GM19372 (cell line): ENCODE results near the gene LBHD2.
"Not testable (repeated sequence)": the region's sequence is repeated elsewhere in the genome, so short reads cannot be mapped to it uniquely, and the experiment has no call there.

Experiments used
- ATAC-seq: cut with Tn5 transposase; IDR thresholded peaks from one replicate; pipeline ENCODE4 v1.9.1; 2021; ENCODE audit warnings: mild to moderate bottlenecking, low read depth, moderate library complexity; ENCODE audit not compliant: unreplicated experiment

Gene LBHD2

DNA sequence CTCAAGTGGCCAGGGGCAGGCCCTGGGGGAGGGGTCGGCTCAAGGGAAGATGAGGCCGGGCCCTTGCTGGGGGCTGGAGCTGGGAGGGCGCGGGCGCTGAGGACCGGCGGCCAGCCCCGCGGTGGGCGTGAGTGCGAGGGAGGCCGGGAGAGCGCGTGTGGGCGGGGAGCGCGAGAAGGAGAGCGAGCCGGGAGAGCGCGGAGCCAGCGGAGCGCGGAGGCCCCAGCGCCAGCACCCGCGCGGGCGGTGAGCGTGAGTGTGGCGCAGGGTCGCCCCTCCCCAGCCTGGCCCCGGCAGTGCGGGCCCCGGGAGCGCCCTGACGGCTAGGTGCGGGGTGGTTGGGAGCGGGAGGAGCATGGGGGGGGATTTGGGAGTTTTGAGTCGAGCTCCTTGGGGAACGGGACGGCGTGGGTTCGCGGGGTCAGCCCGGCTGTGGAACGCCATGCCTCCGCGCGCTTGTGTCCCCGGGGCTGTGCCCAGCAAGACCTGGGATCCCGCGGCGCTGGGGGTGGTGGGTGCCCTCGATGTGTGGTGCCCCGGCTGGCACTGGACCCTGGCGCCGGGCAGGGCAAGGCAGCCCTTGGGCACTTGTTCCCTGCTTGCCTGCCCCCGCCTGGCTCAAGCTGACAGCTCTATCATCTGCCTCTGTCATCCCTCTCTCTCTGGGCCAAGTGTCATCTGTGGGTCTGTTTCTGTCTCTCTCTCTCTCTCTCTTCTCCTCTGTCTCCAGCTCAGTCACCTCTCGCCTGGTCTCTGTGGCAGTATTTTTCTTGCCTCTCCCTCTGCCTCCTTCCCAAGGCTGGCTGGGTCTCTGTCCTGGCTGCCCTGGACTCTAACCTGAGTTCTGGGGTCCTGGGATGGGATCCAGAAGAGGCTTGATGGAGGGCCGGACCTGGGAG is at the start of gene LBHD2:
Gene LBHD2, plus strand, starts transcription at position 190 of the 899 bp plus-strand sequence. CDS start 1,803 bp downstream, outside the sequence.
- no peak for ATAC-seq

DNA sequence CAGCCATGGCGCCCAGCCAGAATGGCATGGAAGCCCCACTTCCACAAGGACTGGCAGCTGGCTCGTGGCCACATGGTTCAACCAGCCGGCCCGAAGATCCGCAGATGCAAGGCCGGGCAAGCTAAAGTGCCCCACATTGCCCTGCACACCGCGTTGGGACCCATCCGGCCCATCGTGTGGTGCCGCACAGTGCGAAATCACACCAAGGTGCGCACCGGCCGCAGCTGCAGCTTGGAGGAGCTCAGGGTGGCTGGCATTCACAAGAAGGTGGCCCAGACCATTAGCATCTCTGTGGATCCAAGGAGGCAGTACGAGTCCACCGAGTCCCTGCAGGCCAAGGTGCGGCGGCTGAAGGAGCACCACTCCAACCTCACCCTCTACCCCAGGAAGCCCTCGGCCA is 42.5 kb upstream of the LBHD2 start:
- no peak for ATAC-seq

DNA sequence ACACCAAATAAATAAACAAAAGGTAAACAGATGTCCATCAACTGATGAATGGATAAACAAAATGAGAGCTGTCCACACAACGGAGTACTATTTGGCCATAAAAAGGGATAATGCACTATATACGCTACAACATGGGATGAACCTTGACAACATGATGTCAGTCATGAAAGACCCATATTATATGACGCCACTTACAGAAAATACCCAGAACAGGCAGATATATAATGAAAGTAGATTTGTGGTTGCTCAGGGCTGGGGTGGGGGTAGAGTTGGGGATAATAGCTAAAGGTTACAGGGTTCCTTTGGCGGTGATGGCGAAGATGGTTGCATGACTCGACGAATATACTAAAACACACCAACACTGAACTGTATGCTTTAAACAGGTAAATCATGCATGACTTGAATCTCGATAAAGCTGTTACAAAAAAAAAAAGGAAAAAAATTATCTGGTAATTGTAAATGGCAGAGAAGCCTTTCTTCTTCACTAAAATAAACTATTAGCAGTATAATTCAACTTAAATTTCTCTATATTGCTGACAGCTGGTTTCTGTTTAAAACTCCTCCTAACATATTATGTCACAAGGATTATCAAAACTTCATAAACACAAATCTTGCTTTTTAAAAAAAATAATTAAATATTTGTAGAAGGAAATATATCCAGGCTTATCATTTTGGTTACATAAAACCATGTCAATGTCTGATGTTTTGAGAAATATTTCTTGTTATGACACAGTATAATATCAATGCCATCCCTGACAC is 40.6 kb upstream of the LBHD2 start:
- ATAC-seq, result no peak

DNA sequence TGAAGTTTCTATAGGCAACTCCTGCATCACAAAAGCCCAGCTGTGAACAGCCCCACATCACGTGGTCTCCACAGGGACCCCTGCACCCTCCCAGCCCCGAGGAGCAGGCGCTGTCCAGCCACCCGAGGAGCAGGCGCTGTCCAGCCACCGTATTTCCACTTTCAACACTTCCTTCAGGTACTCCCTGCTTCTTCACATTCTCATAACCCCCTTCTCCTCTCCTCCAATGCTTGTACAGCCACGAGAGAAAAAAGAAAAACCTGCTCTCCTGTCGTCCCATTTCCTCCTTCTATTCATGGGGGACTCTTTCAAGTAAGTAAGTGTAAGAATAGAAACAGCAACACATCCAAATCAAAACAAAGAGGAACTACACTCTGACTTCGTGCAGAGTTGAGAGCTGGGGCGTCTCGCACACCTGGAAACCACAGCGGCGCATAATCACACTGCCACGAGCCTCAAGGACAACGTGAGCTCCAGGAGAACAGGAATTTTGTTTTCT is 38.6 kb upstream of the LBHD2 start:
- no peak for ATAC-seq

DNA sequence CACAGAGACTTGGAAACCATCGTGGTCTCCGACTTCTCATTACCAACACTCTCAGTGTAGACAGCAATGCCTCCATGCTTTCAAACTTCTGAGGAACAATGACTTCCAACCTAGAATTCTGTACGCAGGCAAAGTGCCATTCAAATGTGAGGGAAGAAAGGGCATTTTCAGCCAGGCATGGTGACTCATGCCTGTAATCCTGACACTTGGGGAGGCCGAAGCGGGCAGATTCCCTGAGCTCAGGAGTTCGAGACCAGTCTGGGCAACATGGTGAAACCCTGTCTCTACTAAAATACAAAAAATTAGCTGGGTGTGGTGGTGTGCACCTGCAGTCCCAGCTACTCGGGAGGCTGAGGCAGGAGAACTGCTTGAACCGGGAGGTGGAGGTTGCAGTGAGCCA is 36.6 kb upstream of the LBHD2 start:
- not testable (repeated sequence) for ATAC-seq

DNA sequence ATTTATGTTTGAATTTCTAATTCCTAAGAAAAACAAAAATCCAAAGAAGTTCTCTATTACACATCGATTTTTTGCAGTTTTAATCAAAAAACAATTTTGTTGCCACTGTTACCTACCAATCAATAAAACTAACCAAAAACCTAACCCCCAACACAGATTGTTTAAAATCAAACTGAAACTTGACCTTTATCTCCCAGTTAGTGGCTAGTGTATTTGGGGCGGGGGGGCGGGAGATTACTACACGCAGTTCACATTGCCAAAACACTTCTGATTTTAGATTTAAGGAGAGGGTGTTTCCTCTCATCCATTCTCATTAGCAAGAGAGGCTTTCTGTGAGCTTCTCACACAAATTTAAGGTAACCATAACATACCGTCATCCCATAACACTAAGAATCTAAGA is 33.1 kb upstream of the LBHD2 start:
- no peak for ATAC-seq

DNA sequence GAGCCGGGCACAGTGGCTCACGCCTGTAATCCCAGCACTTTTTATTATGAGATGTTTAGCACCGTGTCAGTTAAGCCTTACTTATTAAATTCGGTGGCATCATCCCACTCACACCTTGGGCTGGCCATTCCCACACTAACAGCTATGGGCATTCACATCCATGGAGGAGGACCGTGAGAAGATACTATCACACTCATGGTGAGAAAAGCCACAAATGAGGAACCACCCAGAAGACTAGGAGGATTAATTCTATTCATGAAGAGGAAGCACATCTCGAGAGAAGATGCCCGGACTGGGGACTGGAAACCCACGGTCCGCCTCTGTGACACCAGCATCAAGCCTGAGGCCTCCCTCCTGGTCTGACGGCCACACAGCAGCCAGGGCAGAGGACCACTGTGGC is 31.6 kb upstream of the LBHD2 start:
- no peak for ATAC-seq

DNA sequence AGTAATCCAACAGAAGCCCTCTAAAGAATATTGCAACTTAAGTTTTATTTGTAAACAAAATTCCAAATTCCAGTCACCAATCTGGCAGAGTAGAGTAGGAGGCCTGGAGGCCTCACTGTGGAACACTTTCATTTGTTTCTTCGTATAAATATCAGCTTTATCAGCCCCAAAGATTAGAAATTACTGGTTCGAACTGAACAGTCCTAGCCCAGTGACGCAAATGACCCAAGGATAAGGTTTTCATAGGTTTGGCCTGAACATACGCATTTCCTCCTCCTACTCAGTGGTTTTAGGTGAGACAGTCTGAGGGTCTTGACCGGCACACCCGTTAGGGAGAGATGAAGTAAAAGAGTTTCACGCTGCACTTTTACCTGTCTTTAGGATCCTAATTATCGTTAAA is 28.3 kb upstream of the LBHD2 start:
- ATAC-seq, result no peak

DNA sequence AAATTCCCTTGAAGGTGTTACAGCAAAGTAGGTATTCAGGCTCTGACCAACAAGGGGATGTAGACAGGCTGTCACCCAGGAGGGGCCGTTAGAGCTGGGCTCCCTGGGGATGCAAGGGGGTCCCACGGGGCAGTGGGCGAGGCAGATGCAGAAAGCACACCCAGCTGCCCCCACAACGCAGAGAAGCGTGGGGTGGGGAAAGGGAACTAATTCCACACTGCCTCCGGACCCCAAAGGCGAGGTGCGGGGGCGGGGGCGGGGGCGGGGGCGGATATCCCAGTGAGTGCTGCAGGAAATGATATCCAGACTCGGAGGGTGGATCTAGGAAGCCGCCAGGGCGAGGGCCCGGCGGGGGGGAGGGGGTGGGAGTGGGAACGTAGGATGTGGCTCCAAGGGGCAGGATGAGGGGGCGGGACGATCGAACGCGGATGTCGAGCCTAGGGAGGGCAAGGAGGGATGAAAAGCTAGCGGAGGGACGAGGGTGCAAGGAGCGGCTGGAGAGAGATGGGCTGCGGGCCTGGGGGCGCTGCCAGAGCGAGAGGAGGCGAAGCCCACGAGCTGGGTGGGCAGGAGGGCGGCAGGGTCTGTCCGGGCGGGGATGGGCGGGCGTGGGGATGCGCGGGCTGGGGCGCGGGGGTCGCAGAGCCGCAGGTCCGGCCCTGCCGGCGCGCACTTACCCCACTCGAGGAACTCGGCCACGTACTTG is 27.5 kb upstream of the LBHD2 start:
- ATAC-seq, result no peak

DNA sequence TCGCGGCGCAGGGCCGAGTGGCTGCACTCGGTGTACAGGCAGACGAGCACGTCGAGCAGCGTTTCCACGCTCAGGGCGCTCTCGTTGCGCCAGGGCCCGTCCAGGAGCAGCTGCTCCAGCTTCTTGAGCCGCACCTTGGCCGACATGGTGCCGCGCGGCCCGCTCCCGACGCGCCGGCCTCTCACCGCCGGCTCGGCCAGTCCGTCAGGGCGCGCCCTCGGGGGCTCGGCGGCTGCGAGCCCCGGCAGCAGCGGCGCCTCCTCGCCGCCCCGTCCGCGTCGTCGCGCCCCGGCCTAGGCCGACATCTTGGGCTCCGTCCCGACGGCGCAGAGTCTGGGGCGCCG is 27.0 kb upstream of the LBHD2 start:
- ATAC-seq, result peak; percentile 24

DNA sequence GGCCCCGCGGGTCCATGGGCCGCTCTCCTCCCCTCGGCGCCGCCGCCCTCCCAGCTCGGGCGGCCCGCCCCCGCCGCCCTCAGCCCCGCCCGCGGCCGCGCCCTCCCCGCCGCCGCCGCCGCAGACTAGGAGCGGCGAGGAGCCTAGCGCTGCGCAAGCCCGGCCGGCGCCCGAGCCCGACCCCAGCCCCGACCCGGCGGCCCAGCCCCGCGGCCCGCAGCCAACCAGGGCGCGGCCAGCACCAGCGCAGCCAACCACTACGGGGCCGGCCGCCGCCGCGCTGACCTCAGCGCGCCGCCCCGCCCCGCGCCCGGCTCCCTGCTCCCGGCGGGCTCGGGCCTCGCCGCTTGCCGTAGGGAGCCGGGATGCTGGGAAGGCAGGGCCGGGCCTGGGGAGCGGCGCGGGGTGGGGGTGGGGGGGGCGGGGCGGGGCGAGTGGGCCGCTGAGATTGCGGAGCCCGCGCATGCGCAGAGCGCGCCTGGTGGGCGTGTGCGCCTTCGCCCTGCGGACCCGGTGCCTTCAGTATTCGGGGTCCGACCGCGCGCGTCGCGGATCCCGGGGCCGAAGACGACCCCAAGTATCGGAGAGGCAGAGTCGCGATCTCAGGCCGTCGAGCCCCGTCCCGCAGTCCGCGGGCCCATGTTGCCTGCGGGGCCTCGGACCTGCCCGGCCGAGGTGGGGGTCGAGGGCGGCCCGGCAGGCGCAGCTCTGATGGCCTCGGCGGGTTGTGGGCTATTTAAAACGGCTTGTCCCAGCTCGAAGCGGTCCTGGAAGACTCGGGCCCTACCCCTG is 26.4 kb upstream of the LBHD2 start, which contains the start of gene CDC42BPB:
Gene CDC42BPB, minus strand, starts transcription at position 178 of the 792 bp plus-strand sequence. CDS start 376 bp downstream, outside the sequence.
- peak; percentile 75 for ATAC-seq

DNA sequence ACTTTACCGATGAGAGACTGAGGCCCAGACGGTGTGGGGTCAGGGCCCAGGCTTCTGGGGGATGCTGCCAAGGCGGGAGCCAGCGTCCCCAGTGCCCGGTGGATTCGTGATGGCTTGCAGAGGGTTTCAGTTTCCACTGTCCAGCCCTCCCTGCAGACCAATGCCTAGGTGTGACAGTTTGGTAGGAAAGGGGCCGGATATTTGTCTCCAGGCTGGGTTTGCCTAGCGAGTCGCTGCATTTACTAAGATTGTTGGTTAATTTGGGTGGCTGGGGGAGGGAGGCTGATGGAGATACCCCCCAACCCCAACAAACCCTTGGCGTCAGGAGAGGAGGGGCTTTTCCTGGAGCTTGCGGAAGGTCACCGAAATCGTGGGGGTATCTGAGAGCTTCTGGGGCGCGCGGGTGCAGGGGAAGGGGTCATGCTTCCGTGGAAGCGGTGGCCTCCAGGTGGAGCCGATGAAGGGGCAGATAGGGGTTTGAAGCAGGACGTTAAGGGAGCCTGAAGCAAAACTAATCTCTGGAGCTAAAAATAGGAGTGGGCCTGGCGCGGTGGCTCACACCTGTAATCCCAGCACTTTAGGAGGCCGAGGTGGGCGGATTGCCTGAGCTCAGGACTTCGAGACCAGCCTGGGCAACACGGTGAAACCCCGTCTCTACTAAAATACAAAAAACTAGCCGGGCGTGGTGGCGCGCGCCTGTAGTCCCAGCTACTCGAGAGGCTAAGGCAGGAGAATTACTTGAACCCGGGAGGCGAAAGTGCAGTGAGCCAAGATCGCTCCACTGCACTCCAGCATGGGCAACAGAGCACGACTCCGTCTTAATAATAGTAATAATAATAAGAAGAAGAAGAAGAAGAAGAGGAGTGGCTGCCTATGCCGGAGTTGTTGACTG is 25.6 kb upstream of the LBHD2 start:
- no peak for ATAC-seq

DNA sequence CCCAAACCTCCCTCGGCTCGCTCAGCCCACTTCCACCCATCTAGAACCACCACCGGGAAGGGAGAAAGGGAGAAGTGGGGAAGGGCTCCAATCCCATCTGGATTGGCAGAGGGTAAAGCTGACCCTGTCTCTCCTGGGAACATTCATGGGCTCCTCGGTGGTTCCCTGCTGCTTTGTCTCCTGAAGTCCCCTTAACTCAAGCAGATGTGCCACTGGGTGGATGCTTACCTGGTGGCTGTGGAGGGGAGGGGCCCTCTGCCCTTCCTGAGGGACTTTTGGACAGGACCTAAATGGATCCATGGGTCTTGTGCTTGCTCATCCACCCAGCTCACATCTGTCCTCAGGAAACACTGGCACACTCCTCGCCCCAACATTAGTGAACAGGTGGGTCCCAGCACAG is 24.5 kb upstream of the LBHD2 start:
- ATAC-seq, result no peak

DNA sequence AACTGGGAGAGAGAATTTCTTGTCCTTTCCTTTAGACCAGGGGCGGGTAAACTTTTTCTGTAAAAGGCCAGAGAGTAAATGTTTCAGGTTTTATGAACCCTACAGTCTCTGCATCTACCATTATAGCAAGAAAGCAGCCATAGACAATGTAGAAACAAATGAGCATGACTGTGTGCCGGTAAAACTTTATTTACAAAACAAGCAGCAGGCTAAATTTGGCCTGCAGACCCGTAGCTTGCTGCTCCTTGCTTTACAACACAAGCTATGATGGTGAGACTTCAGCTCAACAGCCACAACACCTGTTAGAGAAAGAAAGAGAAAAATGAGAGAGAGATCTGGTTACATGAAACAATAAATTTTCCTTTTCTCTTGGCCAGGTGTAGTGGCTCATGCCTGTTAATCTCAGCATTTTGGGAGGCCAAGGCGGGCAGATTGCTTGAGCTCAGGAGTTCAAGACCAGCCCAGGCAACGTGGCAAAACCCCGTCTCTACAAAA is 22.5 kb upstream of the LBHD2 start:
- no peak for ATAC-seq

DNA sequence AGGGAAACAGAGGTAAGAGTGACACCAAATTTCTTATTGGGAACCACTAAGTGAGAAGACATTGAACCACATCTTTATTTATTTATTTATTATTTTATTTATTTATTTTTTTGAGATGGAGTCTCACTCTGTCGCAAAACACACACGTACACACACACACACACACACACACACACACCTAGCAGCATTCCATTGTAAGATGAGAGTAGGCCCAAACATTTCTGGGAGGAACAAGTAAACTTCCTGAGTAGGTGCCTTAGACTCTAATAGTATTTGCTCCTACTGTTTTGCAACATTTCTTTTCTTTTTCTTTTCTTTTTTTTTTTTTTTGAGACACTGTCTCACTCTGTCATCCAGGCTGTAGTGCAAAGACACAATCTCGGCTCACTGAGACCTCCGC is 19.6 kb upstream of the LBHD2 start:
- no peak for ATAC-seq

DNA sequence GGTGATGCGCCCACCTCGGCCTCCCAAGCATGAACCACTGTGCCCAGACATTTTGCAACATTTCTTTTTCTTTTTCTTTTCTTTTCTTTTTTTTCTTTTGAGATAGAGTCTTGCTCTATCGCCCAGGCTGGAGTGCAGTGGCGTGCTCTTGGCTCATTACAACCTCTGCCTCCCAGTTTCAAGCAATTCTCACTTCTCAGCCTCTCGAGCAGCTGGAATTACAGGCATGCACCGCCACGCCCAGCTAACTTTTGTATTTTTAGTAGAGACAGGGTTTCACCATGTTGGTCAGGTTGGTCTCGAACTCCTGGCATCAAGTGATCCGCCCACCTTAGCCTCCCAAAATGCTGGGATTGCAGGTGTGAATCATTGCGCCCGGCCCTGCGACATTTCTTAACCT is 19.0 kb upstream of the LBHD2 start:
- no peak for ATAC-seq

DNA sequence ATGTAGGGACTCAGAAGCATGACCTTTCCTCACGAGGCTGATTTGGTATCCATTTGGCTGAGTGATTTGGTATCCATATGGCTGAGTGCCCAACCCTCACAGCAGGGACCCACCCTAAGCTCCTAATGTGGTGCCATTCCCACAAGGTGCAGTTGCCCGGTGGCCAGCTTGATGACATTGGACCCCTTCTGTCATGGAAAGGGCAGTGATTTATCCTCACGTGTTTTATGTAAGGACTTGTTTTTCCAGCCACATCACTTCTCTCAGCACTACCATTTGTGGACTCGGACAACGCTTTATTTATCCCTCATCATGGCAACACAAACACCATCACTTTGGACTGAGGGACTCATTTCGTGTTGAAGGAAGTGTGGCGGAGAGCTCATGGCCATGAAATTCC is 18.1 kb upstream of the LBHD2 start:
- ATAC-seq, result no peak

DNA sequence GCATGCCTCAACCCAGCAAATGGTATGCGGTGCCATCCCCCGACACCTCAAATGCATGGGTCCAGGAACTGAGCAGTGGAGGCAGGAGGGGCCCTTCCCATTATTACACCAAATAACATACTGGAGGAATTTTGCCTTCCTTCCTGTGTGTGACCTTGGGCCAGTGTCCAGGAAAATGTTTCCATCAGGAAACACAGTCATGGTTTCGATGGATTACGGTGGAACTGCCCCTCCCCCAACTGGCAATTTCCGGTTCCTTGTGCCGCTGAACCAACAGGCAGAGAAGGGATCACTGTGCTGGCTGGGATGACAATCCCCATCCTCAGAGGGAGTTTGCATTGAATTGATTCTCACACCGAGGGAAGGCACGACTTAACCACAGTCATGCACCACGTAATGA is 17.6 kb upstream of the LBHD2 start:
- no peak for ATAC-seq
